ENCODE results near the gene RUBCN.
A peak's percentile ranks its signal among the peaks of the same experiment; 100 is the strongest.
"Not testable (repeated sequence)": the region's sequence is repeated elsewhere in the genome, so short reads cannot be mapped to it uniquely, and the experiment has no call there.

The RUBCN gene

GRCh38 chr3:197682713-197683112 is 54.0 kb downstream of the RUBCN start:
- DNase-seq, result no peak

DNA sequence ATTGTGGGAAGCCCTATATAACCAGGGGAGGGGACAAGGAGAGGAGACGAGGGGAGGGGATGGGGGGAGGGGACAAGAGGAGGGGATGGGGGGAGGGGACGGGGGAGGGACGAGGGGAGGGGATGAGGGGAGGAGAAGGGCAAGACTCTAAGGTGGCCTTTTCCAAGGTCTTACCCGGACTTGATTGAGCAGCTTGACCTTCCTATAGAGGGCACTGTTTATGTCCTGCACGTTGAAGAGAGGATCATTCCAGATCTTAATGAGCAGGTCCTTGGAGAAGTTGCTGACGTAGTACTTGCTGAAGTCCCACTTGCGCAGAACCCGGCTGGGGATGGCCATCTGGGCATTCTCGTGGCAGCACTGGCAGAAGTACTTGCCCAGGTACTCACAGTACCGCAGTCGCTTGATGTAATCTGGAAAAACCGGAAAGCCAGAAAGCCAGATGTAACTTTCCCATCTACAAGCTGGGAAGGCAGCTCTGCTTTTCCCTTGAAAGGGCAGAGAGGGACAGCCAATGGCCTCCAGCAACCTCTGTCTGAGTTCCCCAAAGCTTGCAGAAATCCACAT is 55.7 kb downstream of the RUBCN start:
- no peak for DNase-seq

GRCh38 chr3:197675951-197676350 is 60.8 kb downstream of the RUBCN start:
- DNase-seq, result no peak

- DNase-seq, result no peak
Observed at GRCh38 chr3:197675563-197675860, 61.2 kb downstream of the RUBCN start.

DNA sequence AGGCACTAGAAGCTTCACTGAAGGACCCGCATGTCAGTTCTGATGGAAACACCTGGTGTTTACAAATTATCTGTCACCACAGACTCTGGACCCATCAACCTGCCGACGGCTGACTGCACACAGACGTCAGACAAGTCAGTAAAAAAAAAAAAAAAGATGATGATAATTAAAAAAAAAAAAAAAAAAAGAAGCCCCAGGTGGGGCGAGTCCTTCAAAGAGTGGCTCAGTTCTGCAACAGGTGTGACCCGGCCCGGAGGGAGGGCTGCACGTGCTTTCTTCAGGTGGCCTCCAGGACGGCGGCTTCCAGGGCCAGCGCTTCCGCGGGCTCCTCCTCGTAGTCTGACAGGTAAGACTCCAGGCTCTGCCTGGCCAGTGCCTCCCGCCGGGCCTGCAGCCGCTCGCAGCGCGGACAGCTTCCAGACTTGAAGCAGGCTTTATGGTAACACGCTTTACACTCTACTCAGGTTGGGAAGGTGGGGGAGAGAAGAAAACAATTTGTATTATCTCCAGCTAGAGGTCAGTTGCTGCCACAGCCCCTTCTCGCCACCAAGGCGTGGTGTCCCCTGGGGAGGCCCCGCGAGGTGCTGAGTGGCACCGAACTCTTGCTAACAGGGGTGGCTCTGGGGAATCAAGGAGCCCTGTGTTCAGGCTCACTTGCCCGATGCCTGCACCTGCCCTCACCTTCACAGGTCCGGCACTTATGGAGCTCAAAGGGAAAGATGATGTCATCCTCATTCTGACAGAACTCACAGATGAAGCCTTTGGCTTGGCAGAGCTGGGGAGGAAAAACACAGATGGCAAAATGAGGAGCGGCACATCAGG is 61.8 kb downstream of the RUBCN start:
- DNase-seq, result no peak

- no peak for DNase-seq
Observed at GRCh38 chr3:197673170-197673569, 63.5 kb downstream of the RUBCN start.

DNA sequence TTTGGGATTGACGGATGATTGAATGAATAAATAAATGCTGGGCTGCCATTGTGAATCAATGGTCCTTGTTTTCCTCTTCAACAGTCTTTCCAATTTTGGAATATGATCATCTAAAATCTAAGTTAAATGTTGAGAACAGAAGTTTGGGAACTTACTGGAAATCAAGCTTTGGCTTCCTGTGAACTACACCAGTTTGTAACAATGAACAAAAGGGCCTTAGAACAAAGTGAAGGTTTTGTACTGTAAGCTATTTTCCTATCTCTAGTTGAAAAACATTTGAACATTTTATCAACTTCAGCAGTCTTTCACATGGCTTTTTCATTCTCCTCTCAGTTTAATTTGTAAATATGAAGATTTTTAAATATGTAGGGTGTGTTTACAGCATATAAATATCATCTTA is 66.3 kb downstream of the RUBCN start:
- DNase-seq, result no peak

GRCh38 chr3:197667968-197668367 is 68.7 kb downstream of the RUBCN start:
- no peak for DNase-seq

DNA sequence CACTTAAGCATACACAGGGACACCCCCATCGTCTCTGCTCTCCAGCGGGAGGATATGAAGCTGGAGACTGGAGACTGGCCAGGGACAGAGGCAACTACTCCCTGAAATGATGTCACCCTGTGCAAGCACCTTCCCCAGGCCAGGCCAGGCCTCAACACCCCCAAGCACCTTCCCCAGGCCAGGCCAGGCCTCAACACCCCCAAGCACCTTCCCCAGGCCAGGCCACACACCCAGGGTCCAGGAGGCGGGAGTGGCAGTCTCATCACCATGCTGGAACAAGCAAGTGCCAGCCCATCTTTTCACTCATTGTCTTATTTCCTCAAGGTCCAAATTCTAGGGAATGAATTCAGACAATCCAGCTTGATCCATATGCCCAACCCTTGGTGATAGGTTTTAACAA is 69.4 kb downstream of the RUBCN start:
- not testable (repeated sequence) for DNase-seq

DNA sequence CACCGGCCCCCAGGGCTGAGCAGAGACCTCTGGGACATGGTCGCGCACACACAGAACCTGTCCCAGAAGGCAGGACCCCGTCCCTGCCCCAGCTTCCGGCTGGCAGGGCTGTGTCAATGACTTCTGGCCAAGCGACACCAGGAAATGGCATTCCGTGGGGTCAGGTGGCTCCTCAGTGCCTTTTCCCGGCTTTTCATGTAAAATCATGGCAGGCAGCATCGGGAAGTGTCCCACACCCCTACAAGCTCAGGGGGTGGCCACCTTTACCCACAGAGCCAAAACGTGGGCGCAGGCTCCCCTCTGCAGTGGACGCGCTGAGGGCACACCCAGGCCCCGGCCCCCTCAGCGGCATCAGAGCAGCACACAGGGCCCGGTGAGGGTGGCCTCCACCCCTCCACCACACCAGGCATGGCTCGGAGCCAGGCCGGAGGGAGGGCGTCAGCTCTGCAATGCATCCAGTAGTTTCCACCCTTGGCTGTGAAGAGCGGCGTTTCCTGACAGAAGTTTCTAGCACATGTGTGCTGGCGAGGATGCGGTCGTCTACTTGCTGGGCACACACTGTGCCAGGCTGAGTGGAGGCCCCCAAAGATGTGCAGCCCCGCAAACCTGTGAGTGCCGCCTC is 70.4 kb downstream of the RUBCN start:
- peak; percentile 29 for DNase-seq

DNA sequence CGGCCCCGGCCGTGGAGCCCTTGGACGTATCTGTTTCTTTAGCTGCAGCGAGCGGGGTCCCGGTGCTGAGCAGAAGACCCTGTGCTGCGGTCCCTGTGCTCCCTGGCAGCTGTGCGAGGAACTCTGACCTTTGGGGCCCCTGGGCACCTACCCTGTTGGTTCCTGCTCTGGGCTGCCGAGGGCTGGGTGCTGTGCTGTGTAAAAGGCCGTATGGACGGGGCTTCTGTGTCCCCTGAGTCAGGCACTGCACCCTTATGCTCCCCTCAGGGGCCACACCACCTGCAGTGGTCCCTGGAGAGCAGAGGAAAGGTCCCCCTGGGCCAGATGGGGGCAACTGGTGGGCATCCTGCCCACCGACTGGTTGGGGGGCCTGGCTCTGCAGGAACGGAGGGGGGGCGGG is 71.2 kb downstream of the RUBCN start:
- not testable (repeated sequence) for DNase-seq

GRCh38 chr3:197665142-197665491 is 71.6 kb downstream of the RUBCN start:
- not testable (repeated sequence) for DNase-seq

- DNase-seq, result not testable (repeated sequence)
Observed at GRCh38 chr3:197664414-197665141, 72.1 kb downstream of the RUBCN start.

DNA sequence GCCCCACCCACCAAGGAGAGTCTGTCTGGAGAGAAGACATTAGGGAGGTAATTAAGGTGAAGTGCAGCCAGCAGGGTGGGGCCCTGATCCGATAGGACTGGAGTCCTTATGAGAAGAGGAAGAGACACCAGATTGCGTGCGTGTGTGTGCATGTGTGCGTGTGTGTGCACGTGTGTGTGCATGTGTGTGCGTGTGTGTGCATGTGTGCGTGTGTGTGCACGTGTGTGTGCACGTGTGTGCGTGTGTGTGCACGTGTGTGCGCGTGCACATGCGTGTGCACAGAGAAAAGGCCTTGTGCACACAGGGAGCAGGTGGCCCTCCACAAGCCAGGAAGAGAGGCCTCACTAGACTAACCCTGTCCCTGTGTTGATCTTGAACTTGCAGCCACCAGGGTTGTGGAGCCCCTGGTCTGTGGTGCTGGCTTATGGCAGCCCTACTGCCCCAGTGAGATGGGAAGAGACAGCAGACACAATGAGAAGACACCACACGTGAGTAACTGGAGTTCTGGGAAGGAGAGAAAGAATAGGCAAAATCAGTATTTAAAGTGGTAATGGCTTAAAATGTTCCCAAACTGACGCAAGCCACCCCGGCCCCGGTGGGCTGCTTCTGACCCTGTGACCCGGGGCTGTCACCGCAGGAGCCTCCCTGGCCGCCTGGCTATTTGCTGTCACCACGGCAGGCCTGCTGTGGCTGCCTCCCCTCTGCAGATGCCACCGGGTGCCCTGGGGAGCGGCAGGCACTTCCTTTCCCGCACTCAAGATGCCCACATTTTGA is 73.2 kb downstream of the RUBCN start:
- DNase-seq, result not testable (repeated sequence)

DNA sequence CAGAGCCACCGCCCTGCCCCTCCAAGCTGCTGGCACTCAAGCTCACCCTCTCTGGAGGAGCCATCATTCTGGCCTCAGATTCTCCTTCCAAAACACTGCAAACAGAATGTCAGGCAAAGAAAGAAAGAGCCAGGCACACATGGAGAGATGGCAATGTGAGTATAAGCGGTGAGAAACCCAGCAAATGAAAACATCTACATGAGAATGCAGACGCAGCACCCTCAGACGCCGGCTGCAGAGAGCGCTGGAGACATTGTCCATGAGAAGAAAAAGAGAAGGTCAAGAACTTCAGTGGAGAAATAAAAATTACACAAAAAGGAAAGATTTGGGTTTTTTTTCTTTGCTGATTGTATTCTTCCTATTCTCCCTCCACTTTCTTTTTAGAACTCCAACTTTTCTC is 74.4 kb downstream of the RUBCN start:
- not testable (repeated sequence) for DNase-seq

DNA sequence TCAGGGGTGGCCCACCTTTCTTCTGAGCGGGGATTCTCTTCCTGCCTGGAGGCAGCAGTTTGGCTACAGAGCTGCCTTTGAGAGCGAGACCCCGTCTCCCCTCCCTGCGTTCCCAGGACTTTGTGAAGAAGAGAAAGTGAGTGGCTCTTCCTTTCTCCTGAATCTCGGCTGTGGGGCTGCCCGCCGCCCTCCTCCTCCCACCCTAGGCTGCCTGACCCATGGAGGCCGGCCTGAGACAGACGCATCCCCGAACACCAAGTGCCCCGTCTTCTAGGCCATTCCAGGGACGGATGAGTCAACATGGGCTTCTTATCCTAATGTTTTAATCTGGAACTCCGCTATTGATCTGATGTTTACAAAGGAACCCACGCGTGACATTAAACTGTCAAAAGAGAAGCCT is 74.8 kb downstream of the RUBCN start:
- DNase-seq, result not testable (repeated sequence)

DNA sequence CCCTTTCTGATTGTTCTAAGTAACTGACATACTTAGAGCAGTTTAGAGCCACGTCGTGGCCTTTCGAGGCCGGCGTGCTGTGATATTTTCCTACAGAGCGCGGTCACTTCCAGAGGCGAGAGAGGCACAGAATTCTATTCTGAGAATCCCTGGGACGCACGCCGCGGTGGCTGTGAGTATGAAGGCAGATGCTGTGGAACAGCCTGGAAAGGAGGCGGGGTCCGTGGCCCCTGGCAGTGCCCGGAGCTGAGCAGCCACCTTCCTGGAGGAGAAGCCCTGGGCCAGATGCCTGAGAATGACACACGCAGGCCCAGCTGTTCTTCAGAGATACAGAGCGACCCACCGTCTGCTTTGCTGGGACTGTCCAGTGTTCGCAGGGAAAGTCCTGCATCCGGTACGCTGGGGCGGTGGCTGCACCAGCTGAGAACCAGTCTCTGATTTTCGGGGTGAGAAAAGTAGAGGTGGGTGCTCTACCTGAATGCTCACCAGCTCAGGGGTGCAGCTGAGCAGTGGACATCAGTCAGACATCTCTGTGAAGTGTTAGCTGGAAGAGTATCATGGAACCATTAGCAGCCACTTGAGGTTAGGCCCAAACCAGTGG is 75.4 kb downstream of the RUBCN start:
- DNase-seq, result not testable (repeated sequence)

DNA sequence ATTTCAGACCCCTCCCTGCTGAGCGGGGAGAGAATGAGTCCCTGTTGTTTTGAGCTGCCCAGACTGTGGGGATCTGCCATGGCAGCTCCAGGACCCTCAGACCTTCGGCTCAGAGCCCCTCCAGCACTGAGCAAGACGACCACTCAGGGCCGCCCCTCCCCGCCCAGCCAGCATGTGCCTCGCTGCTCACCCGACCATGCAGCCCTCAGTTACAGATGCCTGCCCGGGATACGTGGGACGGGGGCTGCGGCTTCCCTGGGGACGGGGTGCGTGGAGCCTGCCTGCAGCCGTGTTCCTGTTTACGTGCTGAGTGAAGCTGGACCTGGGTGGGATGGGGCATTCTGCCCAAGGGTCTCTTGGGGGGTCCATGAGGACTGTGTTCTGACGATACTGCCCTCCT is 77.0 kb downstream of the RUBCN start:
- DNase-seq, result not testable (repeated sequence)

GRCh38 chr3:197659144-197659543 is 77.6 kb downstream of the RUBCN start:
- DNase-seq, result not testable (repeated sequence)

- not testable (repeated sequence) for DNase-seq
Observed at GRCh38 chr3:197658706-197659105, 78.0 kb downstream of the RUBCN start.

- not testable (repeated sequence) for DNase-seq
Observed at GRCh38 chr3:197657541-197658292, 79.0 kb downstream of the RUBCN start.

- DNase-seq, result not testable (repeated sequence)
Observed at GRCh38 chr3:197656960-197657359, 79.7 kb downstream of the RUBCN start.
